ENCODE measurements around the gene CHERP. TPM values are rescaled to one million over a fixed set of nuclear protein-coding genes. Genes with fewer than 3 reads are reported as not detected.

Gene CHERP
- total and polyA plus RNA-seq, 2 of the 8 experiments (the other 6 are each of a cell fraction or from before 2014, with no cell fraction given), result 13.9 to 73.7 TPM

- H4K8ac ChIP-seq (ENCODE audit: extremely low read depth, insufficient read depth, low read length), result no peak overlapping the region
- H3K9ac ChIP-seq (replicated peaks in 1 of 4; ENCODE audit: extremely low read depth in 1 of 4, low read depth in 3 of 4, low read length in 3 of 4), result no peak overlapping the region
- no peak overlapping the region for H2AFZ ChIP-seq (ENCODE audit: low read length)
- no peak overlapping the region for H2BK120ac ChIP-seq (replicated peaks; ENCODE audit: low read depth, low read length)
- H3K23ac ChIP-seq (ENCODE audit: insufficient read length), result no peak overlapping the region
- H3K9me3 ChIP-seq (ENCODE audit: insufficient read depth in 2 of 2, low read depth in 1 of 2, low read length in 1 of 2), result no peaks in the 10 kb centered on the region
- ChIA-PET POLR2A (ENCODE audit: partially characterized antibody) (no interaction called here), CTCF (ENCODE audit: partially characterized antibody) (interaction anchor here (1.4 to 1.8 kb wide), 3 partner anchors 12 to 62 kb away, joined by 3 to 10 read pairs (median 7); no protein-coding TSS in a partner anchor)
- no peak overlapping the region for H2AK5ac ChIP-seq (ENCODE audit: low read depth, low read length)
- H3K36me3 ChIP-seq (ENCODE audit: control insufficient read depth in 2 of 4, insufficient read depth in 4 of 4, low read length in 3 of 4), result peaks cover 0 to 8% (median 2%) of the 10 kb centered on the region in 4 experiments; a peak in 5 of 8 replicates
- DNase-seq (ENCODE audit: low read depth in 1 of 2, low spot score in 2 of 2) (no peak), FAIRE-seq (no peak)
- no peaks in the 10 kb centered on the region for H3K4me1 ChIP-seq (replicated peaks in 1 of 4; ENCODE audit: control insufficient read depth in 3 of 4, insufficient read depth in 4 of 4, low read length in 3 of 4)
- no peak overlapping the region for H3K27ac ChIP-seq (ENCODE audit: low read depth, low read length)
- no peak overlapping the region for H3K4me2 ChIP-seq (ENCODE audit: insufficient read depth in 1 of 2, low read depth in 2 of 2, low read length in 2 of 2)
- H4K5ac ChIP-seq (ENCODE audit: insufficient read length, low read depth, low read length), result no peak overlapping the region
- no peak overlapping the region for H3K56ac ChIP-seq (replicated peaks; ENCODE audit: insufficient read length, low read depth, low read length)
- H2BK20ac ChIP-seq (ENCODE audit: low read length), result no peak overlapping the region
- H3K79me2 ChIP-seq (ENCODE audit: control insufficient read depth in 1 of 2, insufficient read depth in 2 of 2, low read length in 2 of 2), result no peaks in the 10 kb centered on the region
- H3K18ac ChIP-seq (ENCODE audit: extremely low read depth, low read length), result no peak overlapping the region
- H3K4ac ChIP-seq (replicated peaks; ENCODE audit: insufficient read length, low read depth, low read length), result no peak overlapping the region
- H4K91ac ChIP-seq (replicated peaks; ENCODE audit: insufficient read length, low read length), result no peak overlapping the region
- H3K14ac ChIP-seq (ENCODE audit: insufficient read length), result no peak overlapping the region
- H3K4me3 ChIP-seq (ENCODE audit: extremely low read depth in 1 of 4, insufficient read depth in 2 of 4, low read depth in 3 of 4, low read length in 4 of 4), result no peak overlapping the region
- 91% methylated on average over 3 of the region's 3 CpGs; no CpG with 5 or more reads in 1 of the 2 experiments for WGBS, 2 experiments (ENCODE audit: extremely low coverage in 1 of 2, insufficient coverage in 1 of 2, insufficient read length in 1 of 2, insufficient replicate concordance in 2 of 2, low coverage in 1 of 2, low lambda C conversion rate in 2 of 2, missing lambda C conversion rate in 1 of 2)
- no peak overlapping the region for H2BK15ac ChIP-seq (ENCODE audit: low read length)
- H2BK12ac ChIP-seq (ENCODE audit: low read depth, low read length), result no peak overlapping the region
- no peaks in the 10 kb centered on the region for H3K79me1 ChIP-seq (ENCODE audit: low read depth, low read length)
- H4K20me1 ChIP-seq (replicated peaks in 1 of 2; ENCODE audit: control insufficient read depth in 1 of 2, insufficient read depth in 2 of 2, low read length in 2 of 2), result no peaks in the 10 kb centered on the region
- H3K27me3 ChIP-seq (replicated peaks in 1 of 4; ENCODE audit: control insufficient read depth in 3 of 4, extremely low read depth in 1 of 4, insufficient read depth in 3 of 4, low read length in 3 of 4), result no peaks in the 10 kb centered on the region
- no peaks in the 10 kb centered on the region for H3K23me2 ChIP-seq (ENCODE audit: low read depth, low read length)
- H2BK5ac ChIP-seq (ENCODE audit: low read depth, low read length), result no peak overlapping the region
- TF ChIP-seq CREB1 (IDR thresholded peaks at IDR 0.05) (no peak), RXRA (IDR thresholded peaks at IDR 0.05; ENCODE audit: insufficient read depth, low read depth, low read length) (no peak), SP4 (IDR thresholded peaks at IDR 0.05; ENCODE audit: low read length) (no peak), KDM4A (IDR thresholded peaks at IDR 0.05; ENCODE audit: low read depth, low read length, severe bottlenecking) (no peak), SAP30 (IDR thresholded peaks at IDR 0.05; ENCODE audit: insufficient read depth, insufficient replicate concordance, low read length) (no peak), SP1 (IDR thresholded peaks at IDR 0.05; ENCODE audit: low read depth, low read length) (no peak), ATF3 (IDR thresholded peaks at IDR 0.05; ENCODE audit: insufficient read depth, low read depth, low read length) (no peak), CHD2 (IDR thresholded peaks at IDR 0.05; ENCODE audit: low read length) (no peak), CTBP2 (IDR thresholded peaks at IDR 0.05; ENCODE audit: borderline replicate concordance, insufficient read depth, insufficient read length, low read length) (no peak), SIRT6 (IDR thresholded peaks at IDR 0.05; ENCODE audit: low read length) (no peak)
- TF ChIP-seq, protein P1, sequence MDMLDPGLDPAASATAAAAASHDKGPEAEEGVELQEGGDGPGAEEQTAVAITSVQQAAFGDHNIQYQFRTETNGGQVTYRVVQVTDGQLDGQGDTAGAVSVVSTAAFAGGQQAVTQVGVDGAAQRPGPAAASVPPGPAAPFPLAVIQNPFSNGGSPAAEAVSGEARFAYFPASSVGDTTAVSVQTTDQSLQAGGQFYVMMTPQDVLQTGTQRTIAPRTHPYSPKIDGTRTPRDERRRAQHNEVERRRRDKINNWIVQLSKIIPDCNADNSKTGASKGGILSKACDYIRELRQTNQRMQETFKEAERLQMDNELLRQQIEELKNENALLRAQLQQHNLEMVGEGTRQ (IDR thresholded peaks at IDR 0.05; ENCODE audit: low read length), result no peak
- TF ChIP-seq, protein P2, sequence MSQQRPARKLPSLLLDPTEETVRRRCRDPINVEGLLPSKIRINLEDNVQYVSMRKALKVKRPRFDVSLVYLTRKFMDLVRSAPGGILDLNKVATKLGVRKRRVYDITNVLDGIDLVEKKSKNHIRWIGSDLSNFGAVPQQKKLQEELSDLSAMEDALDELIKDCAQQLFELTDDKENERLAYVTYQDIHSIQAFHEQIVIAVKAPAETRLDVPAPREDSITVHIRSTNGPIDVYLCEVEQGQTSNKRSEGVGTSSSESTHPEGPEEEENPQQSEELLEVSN (IDR thresholded peaks at IDR 0.05), result no peak
Measured at GRCh38 chr19:16504271-16504670, 38.0 kb downstream of the CHERP start.

Data from H1 (cell line).